Measurements from ENCODE around the gene ZNF202. TPM values are rescaled to one million over a fixed set of nuclear protein-coding genes. Genes with fewer than 3 reads are reported as not detected.
A peak's percentile ranks its signal among the peaks of the same experiment; 100 is the strongest.

The ZNF202 gene
- total and polyA plus RNA-seq, 2 of the 13 experiments (the other 11 are each of a cell fraction or from before 2014, with no cell fraction given): 7.7 to 7.9 TPM

DNA sequence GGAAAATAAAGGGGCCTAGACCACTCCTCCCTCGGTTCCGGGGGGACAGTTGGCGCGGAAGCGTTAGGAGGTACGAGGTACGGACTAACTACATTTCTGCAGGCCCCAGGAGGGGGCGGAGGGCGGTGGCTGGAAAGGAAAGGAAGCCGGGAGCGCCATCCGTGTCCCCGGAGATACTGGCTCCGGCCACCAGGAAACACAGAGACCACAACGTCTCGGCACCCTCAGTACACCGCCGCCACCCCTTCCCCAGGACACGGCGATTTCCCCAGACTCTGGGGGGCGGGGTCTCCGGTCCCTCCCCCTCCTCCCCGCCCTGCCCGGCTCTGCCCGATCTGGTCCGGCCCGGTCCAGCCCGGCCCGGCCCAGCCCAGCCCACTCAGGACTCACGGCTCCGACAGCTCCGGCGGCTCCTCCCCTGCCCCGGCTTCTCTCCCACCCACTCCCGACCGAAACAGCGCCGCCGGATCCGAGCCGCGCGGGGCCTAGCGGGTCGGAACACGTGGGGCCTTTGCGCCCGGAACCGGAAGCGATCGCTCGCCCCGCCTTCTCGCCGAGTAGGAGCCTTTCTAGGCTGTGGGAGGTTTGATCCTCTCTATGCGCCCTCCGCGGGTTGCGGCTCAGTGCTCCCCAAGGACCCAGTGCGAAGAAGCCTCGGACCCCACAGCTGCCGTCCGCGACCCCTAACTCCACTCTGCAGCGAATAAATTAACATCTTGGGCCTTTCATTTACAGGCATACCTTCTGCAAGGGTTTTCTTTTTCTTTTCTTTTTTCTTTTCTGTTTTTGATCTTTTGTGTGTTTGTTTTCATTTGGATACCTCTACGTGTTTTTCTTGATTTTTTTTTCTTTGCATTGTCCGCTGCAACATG is at the start of gene ZNF202 (continued):
- TF ChIP-seq, protein P1, sequence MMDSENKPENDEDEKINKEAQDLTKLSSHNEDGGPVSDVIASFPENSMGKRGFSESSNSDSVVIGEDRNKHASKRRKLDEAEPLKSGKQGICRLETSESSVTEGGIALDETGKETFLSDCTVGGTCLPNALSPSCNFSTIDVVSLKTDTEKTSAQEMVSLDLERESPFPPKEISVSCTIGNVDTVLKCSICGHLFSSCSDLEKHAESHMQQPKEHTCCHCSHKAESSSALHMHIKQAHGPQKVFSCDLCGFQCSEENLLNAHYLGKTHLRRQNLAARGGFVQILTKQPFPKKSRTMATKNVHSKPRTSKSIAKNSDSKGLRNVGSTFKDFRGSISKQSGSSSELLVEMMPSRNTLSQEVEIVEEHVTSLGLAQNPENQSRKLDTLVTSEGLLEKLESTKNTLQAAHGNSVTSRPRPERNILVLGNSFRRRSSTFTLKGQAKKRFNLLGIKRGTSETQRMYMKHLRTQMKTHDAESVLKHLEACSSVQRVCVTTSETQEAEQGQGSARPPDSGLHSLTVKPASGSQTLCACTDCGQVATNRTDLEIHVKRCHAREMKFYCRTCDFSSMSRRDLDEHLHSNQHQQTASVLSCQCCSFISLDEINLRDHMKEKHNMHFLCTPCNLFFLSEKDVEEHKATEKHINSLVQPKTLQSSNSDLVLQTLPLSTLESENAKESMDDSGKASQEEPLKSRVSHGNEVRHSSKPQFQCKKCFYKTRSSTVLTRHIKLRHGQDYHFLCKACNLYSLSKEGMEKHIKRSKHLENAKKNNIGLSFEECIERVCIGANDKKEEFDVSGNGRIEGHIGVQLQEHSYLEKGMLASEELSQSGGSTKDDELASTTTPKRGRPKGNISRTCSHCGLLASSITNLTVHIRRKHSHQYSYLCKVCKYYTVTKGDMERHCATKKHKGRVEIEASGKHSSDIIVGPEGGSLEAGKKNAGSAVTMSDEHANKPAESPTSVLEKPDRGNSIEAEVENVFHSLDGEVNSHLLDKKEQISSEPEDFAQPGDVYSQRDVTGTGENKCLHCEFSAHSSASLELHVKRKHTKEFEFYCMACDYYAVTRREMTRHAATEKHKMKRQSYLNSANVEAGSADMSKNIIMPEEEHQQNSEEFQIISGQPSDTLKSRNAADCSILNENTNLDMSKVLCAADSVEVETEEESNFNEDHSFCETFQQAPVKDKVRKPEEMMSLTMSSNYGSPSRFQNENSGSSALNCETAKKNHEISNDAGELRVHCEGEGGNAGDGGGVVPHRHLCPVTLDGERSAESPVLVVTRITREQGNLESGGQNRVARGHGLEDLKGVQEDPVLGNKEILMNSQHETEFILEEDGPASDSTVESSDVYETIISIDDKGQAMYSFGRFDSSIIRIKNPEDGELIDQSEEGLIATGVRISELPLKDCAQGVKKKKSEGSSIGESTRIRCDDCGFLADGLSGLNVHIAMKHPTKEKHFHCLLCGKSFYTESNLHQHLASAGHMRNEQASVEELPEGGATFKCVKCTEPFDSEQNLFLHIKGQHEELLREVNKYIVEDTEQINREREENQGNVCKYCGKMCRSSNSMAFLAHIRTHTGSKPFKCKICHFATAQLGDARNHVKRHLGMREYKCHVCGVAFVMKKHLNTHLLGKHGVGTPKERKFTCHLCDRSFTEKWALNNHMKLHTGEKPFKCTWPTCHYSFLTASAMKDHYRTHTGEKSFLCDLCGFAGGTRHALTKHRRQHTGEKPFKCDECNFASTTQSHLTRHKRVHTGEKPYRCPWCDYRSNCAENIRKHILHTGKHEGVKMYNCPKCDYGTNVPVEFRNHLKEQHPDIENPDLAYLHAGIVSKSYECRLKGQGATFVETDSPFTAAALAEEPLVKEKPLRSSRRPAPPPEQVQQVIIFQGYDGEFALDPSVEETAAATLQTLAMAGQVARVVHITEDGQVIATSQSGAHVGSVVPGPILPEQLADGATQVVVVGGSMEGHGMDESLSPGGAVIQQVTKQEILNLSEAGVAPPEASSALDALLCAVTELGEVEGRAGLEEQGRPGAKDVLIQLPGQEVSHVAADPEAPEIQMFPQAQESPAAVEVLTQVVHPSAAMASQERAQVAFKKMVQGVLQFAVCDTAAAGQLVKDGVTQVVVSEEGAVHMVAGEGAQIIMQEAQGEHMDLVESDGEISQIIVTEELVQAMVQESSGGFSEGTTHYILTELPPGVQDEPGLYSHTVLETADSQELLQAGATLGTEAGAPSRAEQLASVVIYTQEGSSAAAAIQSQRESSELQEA (CRISPR knock-in tag; IDR thresholded peaks at IDR 0.05; ENCODE audit: not compliant biosample characterization): no peak
- TF ChIP-seq RFXAP (CRISPR knock-in tag; IDR thresholded peaks at IDR 0.05; ENCODE audit: borderline replicate concordance) (peak; percentile 51; the same call in 1 of the 2 replicates), ZNF607 (CRISPR knock-in tag; IDR thresholded peaks at IDR 0.05; ENCODE audit: borderline replicate concordance) (peak; percentile 62; the same call in 1 of the 2 replicates), TCF7 (IDR thresholded peaks at IDR 0.05; ENCODE audit: low read depth) (no peak), SALL2 (CRISPR knock-in tag; IDR thresholded peaks at IDR 0.05) (peak; percentile 59; the same call in 1 of the 2 replicates), STAG1 (CRISPR knock-in tag; IDR thresholded peaks at IDR 0.05) (no peak), HDAC1 (CRISPR knock-in tag; IDR thresholded peaks at IDR 0.05) (peak; percentile 83), ZEB1 (IDR thresholded peaks at IDR 0.05; ENCODE audit: insufficient replicate concordance, low read depth) (no peak), MTF1 (CRISPR knock-in tag; IDR thresholded peaks at IDR 0.05) (no peak), ZNF430 (CRISPR knock-in tag; IDR thresholded peaks at IDR 0.05) (peak; percentile 41; the same call in 1 of the 2 replicates), NFKBIZ (CRISPR knock-in tag; IDR thresholded peaks at IDR 0.05) (0 out of 2 replicates have a peak, but pooled peaks have one; percentile 58)
- TF ChIP-seq, protein P2, sequence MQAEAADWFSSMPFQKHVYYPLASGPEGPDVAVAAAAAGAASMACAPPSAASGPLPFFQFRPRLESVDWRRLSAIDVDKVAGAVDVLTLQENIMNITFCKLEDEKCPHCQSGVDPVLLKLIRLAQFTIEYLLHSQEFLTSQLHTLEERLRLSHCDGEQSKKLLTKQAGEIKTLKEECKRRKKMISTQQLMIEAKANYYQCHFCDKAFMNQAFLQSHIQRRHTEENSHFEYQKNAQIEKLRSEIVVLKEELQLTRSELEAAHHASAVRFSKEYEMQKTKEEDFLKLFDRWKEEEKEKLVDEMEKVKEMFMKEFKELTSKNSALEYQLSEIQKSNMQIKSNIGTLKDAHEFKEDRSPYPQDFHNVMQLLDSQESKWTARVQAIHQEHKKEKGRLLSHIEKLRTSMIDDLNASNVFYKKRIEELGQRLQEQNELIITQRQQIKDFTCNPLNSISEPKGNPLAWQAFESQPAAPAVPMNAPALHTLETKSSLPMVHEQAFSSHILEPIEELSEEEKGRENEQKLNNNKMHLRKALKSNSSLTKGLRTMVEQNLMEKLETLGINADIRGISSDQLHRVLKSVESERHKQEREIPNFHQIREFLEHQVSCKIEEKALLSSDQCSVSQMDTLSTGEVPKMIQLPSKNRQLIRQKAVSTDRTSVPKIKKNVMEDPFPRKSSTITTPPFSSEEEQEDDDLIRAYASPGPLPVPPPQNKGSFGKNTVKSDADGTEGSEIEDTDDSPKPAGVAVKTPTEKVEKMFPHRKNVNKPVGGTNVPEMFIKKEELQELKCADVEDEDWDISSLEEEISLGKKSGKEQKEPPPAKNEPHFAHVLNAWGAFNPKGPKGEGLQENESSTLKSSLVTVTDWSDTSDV (CRISPR knock-in tag; IDR thresholded peaks at IDR 0.05): peak; percentile 58; the same call in 1 of the 2 replicates
- TF ChIP-seq, protein P3, sequence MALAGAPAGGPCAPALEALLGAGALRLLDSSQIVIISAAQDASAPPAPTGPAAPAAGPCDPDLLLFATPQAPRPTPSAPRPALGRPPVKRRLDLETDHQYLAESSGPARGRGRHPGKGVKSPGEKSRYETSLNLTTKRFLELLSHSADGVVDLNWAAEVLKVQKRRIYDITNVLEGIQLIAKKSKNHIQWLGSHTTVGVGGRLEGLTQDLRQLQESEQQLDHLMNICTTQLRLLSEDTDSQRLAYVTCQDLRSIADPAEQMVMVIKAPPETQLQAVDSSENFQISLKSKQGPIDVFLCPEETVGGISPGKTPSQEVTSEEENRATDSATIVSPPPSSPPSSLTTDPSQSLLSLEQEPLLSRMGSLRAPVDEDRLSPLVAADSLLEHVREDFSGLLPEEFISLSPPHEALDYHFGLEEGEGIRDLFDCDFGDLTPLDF (CRISPR knock-in tag; IDR thresholded peaks at IDR 0.05): no peak
- TF ChIP-seq, protein P4, sequence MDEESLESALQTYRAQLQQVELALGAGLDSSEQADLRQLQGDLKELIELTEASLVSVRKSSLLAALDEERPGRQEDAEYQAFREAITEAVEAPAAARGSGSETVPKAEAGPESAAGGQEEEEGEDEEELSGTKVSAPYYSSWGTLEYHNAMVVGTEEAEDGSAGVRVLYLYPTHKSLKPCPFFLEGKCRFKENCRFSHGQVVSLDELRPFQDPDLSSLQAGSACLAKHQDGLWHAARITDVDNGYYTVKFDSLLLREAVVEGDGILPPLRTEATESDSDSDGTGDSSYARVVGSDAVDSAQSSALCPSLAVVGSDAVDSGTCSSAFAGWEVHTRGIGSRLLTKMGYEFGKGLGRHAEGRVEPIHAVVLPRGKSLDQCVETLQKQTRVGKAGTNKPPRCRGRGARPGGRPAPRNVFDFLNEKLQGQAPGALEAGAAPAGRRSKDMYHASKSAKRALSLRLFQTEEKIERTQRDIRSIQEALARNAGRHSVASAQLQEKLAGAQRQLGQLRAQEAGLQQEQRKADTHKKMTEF (CRISPR knock-in tag; IDR thresholded peaks at IDR 0.05): peak; percentile 86; the same call in 1 of the 2 replicates
